Mesodermal cell (in vitro differentiated cells): ENCODE results near the gene ATXN7L1.

Experiments used
- H3K27ac ChIP-seq: 2 replicates; pipeline ENCODE4 v1.7.0; 2013; ENCODE audit warnings: mild to moderate bottlenecking, low read depth, low read length, moderate library complexity; ENCODE audit not compliant: severe bottlenecking
- H3K36me3 ChIP-seq: 2 replicates; pipeline ENCODE4 v1.7.1; 2013; ENCODE audit warnings: mild to moderate bottlenecking, low read length, moderate library complexity; ENCODE audit not compliant: control insufficient read depth, insufficient read depth
- H3K4me1 ChIP-seq: one replicate; pipeline ENCODE4 v1.7.1; 2013; ENCODE audit warnings: mild to moderate bottlenecking, low read length; ENCODE audit not compliant: insufficient read depth, control insufficient read depth, poor library complexity, severe bottlenecking
- H3K4me3 ChIP-seq: 2 replicates; pipeline ENCODE4 v1.7.0; 2013; ENCODE audit warnings: low read length, control low read depth, mild to moderate bottlenecking; ENCODE audit not compliant: insufficient read depth, poor library complexity, severe bottlenecking; ENCODE audit errors: extremely low read depth
- H3K9me3 ChIP-seq: 2 replicates; pipeline ENCODE4 v1.7.1; 2013; ENCODE audit warnings: mild to moderate bottlenecking, low read length, moderate library complexity; ENCODE audit not compliant: control insufficient read depth
- WGBS, 2 experiments: methylation state at CpG; one replicate each; pipeline ENCODE4 v1.1.5; 2013; ENCODE audit warnings: missing lambda C conversion rate in 2 of 2; ENCODE audit not compliant: insufficient coverage in 2 of 2; 5-methylcytosine and 5-hydroxymethylcytosine counted together

ATXN7L1 gene

GRCh38 chr7:105587909-105588635 is 288.3 kb downstream of the ATXN7L1 start:
- H3K4me1 ChIP-seq: peaks cover 10% of the 10 kb centered on the region
- H3K4me3 ChIP-seq: no peak overlapping the region
- no peaks in the 10 kb centered on the region for H3K36me3 ChIP-seq
- peak overlapping the region; percentile 72 for H3K27ac ChIP-seq
- WGBS, 2 experiments: 68 to 69% methylated on average over 10 to 11 of the region's 12 CpGs
- H3K9me3 ChIP-seq: peaks cover 16% of the 10 kb centered on the region

DNA sequence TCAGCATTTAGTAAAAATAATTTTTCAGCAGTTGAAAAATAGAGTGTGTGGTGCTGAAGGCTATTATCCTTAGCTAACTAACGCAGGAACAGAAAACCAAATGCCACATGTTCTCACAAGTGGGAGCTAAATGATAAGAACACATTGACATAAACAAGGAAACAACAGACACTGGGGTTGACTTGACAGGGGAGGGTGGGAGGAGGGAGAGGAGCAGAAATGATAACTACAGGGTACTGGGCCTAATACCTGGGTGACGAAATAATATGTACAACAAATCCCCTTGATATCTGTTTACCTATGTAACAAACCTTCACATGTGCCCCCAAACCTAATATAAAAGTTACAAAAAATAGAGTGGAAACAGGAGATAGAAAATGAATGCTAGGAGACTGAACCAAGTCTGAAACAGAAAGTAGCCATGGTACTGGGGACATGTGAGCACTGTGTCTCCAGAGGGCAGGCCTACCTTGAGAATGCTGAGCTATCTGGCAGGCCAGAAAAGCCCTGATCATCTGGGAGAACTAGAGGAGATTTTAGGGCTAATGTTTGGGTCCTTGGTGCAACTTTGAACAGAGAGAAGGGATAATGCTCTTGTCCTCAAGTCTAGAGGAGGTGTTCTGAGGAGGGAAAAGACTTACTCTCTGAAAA is 290.4 kb downstream of the ATXN7L1 start:
- H3K36me3 ChIP-seq: no peaks in the 10 kb centered on the region
- no CpG with 5 or more reads among the region's 2 CpGs for WGBS, 2 experiments
- no peak overlapping the region for H3K4me3 ChIP-seq
- H3K27ac ChIP-seq: no peak overlapping the region
- peaks cover 10% of the 10 kb centered on the region for H3K4me1 ChIP-seq
- H3K9me3 ChIP-seq: peaks cover 23% of the 10 kb centered on the region

GRCh38 chr7:105584165-105584564 is 292.2 kb downstream of the ATXN7L1 start:
- Histone ChIP-seq H3K27ac (no peak overlapping the region), H3K36me3 (no peaks in the 10 kb centered on the region), H3K4me1 (peaks cover 10% of the 10 kb centered on the region), H3K4me3 (no peak overlapping the region), H3K9me3 (peaks cover 23% of the 10 kb centered on the region)
- WGBS, 2 experiments: 88 to 97% methylated on average over 4 of the region's 5 CpGs

- no peaks in the 10 kb centered on the region for H3K36me3 ChIP-seq
- 97 to 99% methylated on average over 10 to 16 of the region's 39 CpGs for whole genome bisulfite sequencing, 2 experiments
- no peak overlapping the region for H3K27ac ChIP-seq
- H3K9me3 ChIP-seq: peaks cover 23% of the 10 kb centered on the region
- peaks cover 3% of the 10 kb centered on the region for H3K4me1 ChIP-seq
- no peak overlapping the region for H3K4me3 ChIP-seq
Observed at GRCh38 chr7:105583061-105583460, 293.3 kb downstream of the ATXN7L1 start.

DNA sequence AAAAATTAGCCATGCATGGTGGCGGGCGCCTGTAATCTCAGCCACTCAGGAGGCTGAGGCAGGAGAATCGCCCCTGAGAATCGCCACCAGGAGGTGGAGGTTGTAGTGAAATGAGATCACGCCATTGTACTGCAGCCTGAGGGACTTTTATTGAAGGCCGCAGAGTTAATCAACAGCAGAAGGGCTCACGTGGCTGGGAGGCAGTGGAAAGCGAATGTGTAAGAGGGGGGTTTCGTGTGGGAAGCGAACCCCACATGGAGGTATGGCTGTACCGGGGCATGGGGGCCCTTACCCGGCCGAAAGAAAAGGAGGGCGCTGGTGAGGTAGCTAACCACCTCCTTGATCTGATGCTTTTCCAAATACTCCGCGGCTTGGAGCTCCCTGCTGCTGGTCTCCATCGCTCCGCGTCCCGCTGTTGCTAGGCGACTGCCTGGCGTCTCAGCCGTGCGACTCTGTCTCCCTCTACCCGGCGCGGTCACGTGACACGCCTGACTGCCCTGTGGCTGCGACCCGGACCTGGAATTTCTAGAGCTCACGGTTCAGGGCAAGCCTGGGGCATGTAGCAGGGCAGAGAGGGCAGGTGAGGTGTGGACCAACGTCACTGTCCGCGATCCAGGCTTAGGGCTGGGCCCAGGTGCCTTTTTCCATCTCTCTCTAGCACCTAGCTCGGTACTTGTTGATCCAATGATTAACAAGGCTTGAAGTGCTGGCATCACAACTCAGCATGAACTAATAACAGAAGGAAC is 295.2 kb downstream of the ATXN7L1 start, which contains the start of gene EFCAB10:
Gene EFCAB10, minus strand, starts transcription at position 428 of the 746 bp plus-strand sequence. Its CDS starts 30 bp downstream, at position 398.
- H3K9me3 ChIP-seq: peaks cover 23% of the 10 kb centered on the region
- no peak within 1 kb of the TSS for H3K27ac ChIP-seq
- H3K36me3 ChIP-seq: no peaks in the 10 kb centered on the region
- 45 to 52% methylated on average over 26 to 36 of the region's 36 CpGs for WGBS, 2 experiments
- H3K4me3 ChIP-seq: peak within 1 kb of the TSS; percentile 29
- no peaks in the 10 kb centered on the region for H3K4me1 ChIP-seq

GRCh38 chr7:105580022-105580740 is 296.2 kb downstream of the ATXN7L1 start:
- H3K4me3 ChIP-seq: no peak overlapping the region
- H3K36me3 ChIP-seq: no peaks in the 10 kb centered on the region
- H3K9me3 ChIP-seq: peaks cover 23% of the 10 kb centered on the region
- H3K27ac ChIP-seq: no peak overlapping the region
- H3K4me1 ChIP-seq: no peaks in the 10 kb centered on the region
- WGBS, 2 experiments: 79 to 84% methylated on average over 9 to 12 of the region's 22 CpGs

DNA sequence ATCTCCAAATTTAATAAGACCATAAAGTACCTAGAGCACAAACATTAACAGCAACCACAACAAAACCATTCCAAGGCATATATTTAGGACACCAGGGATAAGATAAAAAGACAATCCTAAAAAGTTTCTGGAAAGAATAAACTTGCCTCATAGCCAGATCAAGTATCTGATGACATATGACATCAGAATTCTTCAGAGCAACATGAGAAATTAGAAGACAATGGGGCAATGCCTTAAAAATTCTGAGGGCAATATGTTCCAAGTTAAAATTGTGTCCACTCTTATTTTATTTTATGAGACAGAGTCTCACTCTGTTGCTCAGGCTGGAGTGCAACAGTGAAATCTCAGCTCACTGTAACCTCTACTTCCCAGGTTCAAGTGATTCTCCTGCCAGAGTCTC is 297.9 kb downstream of the ATXN7L1 start:
- H3K9me3 ChIP-seq: peaks cover 11% of the 10 kb centered on the region
- no peaks in the 10 kb centered on the region for H3K36me3 ChIP-seq
- H3K27ac ChIP-seq: no peak overlapping the region
- no peaks in the 10 kb centered on the region for H3K4me1 ChIP-seq
- no peak overlapping the region for H3K4me3 ChIP-seq

GRCh38 chr7:105577251-105577650 is 299.1 kb downstream of the ATXN7L1 start:
- Histone ChIP-seq H3K27ac (no peak overlapping the region), H3K36me3 (peaks cover 2% of the 10 kb centered on the region), H3K4me1 (no peaks in the 10 kb centered on the region), H3K9me3 (peaks cover 2% of the 10 kb centered on the region), H3K4me3 (no peak overlapping the region)
- WGBS, 2 experiments: 91 to 100% methylated on average over 1 of the region's 1 CpG

- H3K36me3 ChIP-seq: peaks cover 31% of the 10 kb centered on the region
- H3K4me1 ChIP-seq: no peaks in the 10 kb centered on the region
- WGBS, 2 experiments: no CpG with 5 or more reads among the region's 2 CpGs
- H3K27ac ChIP-seq: no peak overlapping the region
- no peak overlapping the region for H3K4me3 ChIP-seq
- no peaks in the 10 kb centered on the region for H3K9me3 ChIP-seq
Observed at GRCh38 chr7:105571891-105572290, 304.5 kb downstream of the ATXN7L1 start.

GRCh38 chr7:105567821-105568220 is 308.6 kb downstream of the ATXN7L1 start:
- Histone ChIP-seq H3K9me3 (no peaks in the 10 kb centered on the region), H3K36me3 (peaks cover 62% of the 10 kb centered on the region), H3K27ac (no peak overlapping the region), H3K4me1 (no peaks in the 10 kb centered on the region), H3K4me3 (no peak overlapping the region)
- 89 to 92% methylated on average over 1 of the region's 3 CpGs for WGBS, 2 experiments
